Measurements from ENCODE around the gene MINDY3. TPM values are rescaled to one million over a fixed set of nuclear protein-coding genes. Genes with fewer than 3 reads are reported as not detected.

MINDY3 gene
- total and polyA plus RNA-seq, 2 donors (not counting 1 experiment from before 2014, with no cell fraction given) = 11.6 to 29.3 TPM

- peaks cover 3 to 26% of the 10 kb centered on the region in 2 experiments for H3K36me3 ChIP-seq (replicated peaks in 1 of 2; ENCODE audit: control extremely low read depth in 1 of 2, control insufficient read depth in 1 of 2, extremely low read depth in 1 of 2, insufficient read depth in 2 of 2, low read length in 1 of 2)
- POLR2A ChIA-PET = no interaction called here
- TF ChIP-seq CTCF (IDR thresholded peaks at IDR 0.05) (no peak), EZH2 (IDR thresholded peaks at IDR 0.05; ENCODE audit: borderline replicate concordance, insufficient read depth, low read depth, low read length, poor library complexity, severe bottlenecking) (no peak)
- H3K27me3 ChIP-seq (replicated peaks in 1 of 4; ENCODE audit: control extremely low read depth in 1 of 4, control insufficient read depth in 3 of 4, insufficient read depth in 4 of 4, low read length in 3 of 4) = no peaks in the 10 kb centered on the region
- H3K27ac Mint-ChIP-seq = no peak overlapping the region
- no peaks in the 10 kb centered on the region for H3K4me1 Mint-ChIP-seq
- H2AFZ ChIP-seq (ENCODE audit: insufficient read depth, low read depth, low read length, poor library complexity, severe bottlenecking) = no peak overlapping the region
- H3K79me2 ChIP-seq (ENCODE audit: control insufficient read depth, insufficient read depth, low read length) = no peaks in the 10 kb centered on the region
- no peak overlapping the region for H3K4me3 Mint-ChIP-seq
- CTCF ChIA-PET = no interaction called here
- no peaks in the 10 kb centered on the region for H3K9me3 Mint-ChIP-seq (ENCODE audit: insufficient read depth)
- no peaks in the 10 kb centered on the region for H3K9me3 ChIP-seq (ENCODE audit: control extremely low read depth in 1 of 3, control insufficient read depth in 2 of 3, insufficient read depth in 1 of 3, low read length in 2 of 3)
- H3K4me2 ChIP-seq (replicated peaks; ENCODE audit: low read depth, low read length, poor library complexity, severe bottlenecking) = no peak overlapping the region
- no peaks in the 10 kb centered on the region for H4K20me1 ChIP-seq (ENCODE audit: control insufficient read depth, insufficient read depth, low read length, poor library complexity, severe bottlenecking)
- intact Hi-C loops (cut with micrococcal nuclease) = no loop called here
- DNase-seq = no peak
- WGBS (ENCODE audit: insufficient coverage) = no CpG with 5 or more reads among the region's 5 CpGs
- no peak for ATAC-seq (ENCODE audit: low read depth)
- H3K4me1 ChIP-seq (ENCODE audit: control insufficient read depth in 2 of 2, insufficient read depth in 2 of 2, low read length in 2 of 2) = no peaks in the 10 kb centered on the region
- no peak overlapping the region for H3K9ac ChIP-seq (ENCODE audit: low read length)
- no peak overlapping the region for H3K27ac ChIP-seq (ENCODE audit: low read length in 2 of 2)
- no peaks in the 10 kb centered on the region for H3K27me3 Mint-ChIP-seq
- no peak overlapping the region for H3K4me3 ChIP-seq (ENCODE audit: control extremely low read depth in 1 of 5, extremely low read depth in 1 of 5, insufficient read depth in 1 of 5, low read depth in 2 of 5, low read length in 4 of 5)
Measured at GRCh38 chr10:15796098-15796759, 64.1 kb downstream of the MINDY3 start.

DNA sequence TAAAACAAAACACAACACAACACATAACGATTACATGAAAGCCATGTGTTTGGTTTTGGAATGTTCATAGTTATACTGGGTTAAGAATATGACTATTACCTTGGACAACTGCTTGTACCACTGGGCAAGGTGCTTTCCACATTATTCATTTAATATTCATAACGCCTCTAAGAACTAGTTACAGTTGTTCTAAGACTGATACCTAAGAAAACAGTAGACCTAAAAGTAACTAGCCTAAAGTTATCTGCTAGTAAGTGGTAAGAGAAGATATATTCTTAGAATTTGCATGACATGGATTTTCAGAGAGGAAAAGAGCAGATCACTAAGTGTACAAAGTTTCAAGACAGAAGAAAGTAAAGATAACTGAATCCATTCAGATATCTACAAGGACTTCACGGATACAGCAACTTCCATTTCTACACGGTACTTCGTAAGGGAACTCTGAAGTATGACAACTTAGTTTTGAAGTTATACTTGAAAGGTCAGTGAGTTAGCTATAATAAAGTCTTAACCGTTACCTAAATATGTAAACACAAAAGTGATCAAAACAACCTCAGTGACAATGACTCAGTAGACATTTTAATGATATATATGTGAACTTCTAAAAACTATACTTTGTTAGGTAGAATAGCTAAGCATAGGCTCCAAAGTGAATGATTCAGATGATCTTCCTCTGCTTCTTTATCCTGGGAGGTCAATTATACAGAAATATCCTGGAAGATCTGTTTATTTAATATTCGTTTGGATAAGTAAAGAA lies 65.1 kb downstream of the MINDY3 start:
- ATAC-seq (ENCODE audit: low read depth) = no peak
- H3K4me3 ChIP-seq (ENCODE audit: control extremely low read depth in 1 of 5, extremely low read depth in 1 of 5, insufficient read depth in 1 of 5, low read depth in 2 of 5, low read length in 4 of 5) = no peak overlapping the region
- no peak overlapping the region for H3K4me2 ChIP-seq (replicated peaks; ENCODE audit: low read depth, low read length, poor library complexity, severe bottlenecking)
- no peaks in the 10 kb centered on the region for H3K4me1 Mint-ChIP-seq
- CTCF ChIA-PET = interaction anchor here (1.0 kb wide), 1 partner anchor 16 kb away, joined by 3 read pairs; no protein-coding TSS in a partner anchor
- POLR2A ChIA-PET = no interaction called here
- no peak overlapping the region for H2AFZ ChIP-seq (ENCODE audit: insufficient read depth, low read depth, low read length, poor library complexity, severe bottlenecking)
- no peak overlapping the region for H3K4me3 Mint-ChIP-seq
- H3K9me3 ChIP-seq (ENCODE audit: control extremely low read depth in 1 of 3, control insufficient read depth in 2 of 3, insufficient read depth in 1 of 3, low read length in 2 of 3) = no peaks in the 10 kb centered on the region
- no peak overlapping the region for H3K27ac Mint-ChIP-seq
- intact Hi-C loops (cut with micrococcal nuclease) = no loop called here
- no peaks in the 10 kb centered on the region for H3K9me3 Mint-ChIP-seq (ENCODE audit: insufficient read depth)
- H3K79me2 ChIP-seq (ENCODE audit: control insufficient read depth, insufficient read depth, low read length) = no peaks in the 10 kb centered on the region
- no peak overlapping the region for H3K27ac ChIP-seq (ENCODE audit: low read length in 2 of 2)
- H3K27me3 Mint-ChIP-seq = no peaks in the 10 kb centered on the region
- WGBS (ENCODE audit: insufficient coverage) = no CpG with 5 or more reads among the region's 7 CpGs
- peaks cover 3 to 21% of the 10 kb centered on the region in 2 experiments for H3K36me3 ChIP-seq (replicated peaks in 1 of 2; ENCODE audit: control extremely low read depth in 1 of 2, control insufficient read depth in 1 of 2, extremely low read depth in 1 of 2, insufficient read depth in 2 of 2, low read length in 1 of 2)
- no peaks in the 10 kb centered on the region for H3K4me1 ChIP-seq (ENCODE audit: control insufficient read depth in 2 of 2, insufficient read depth in 2 of 2, low read length in 2 of 2)
- no peaks in the 10 kb centered on the region for H4K20me1 ChIP-seq (ENCODE audit: control insufficient read depth, insufficient read depth, low read length, poor library complexity, severe bottlenecking)
- no peak for DNase-seq
- no peak overlapping the region for H3K9ac ChIP-seq (ENCODE audit: low read length)
- no peaks in the 10 kb centered on the region for H3K27me3 ChIP-seq (replicated peaks in 1 of 4; ENCODE audit: control extremely low read depth in 1 of 4, control insufficient read depth in 3 of 4, insufficient read depth in 4 of 4, low read length in 3 of 4)
- TF ChIP-seq CTCF (IDR thresholded peaks at IDR 0.05) (no peak), EZH2 (IDR thresholded peaks at IDR 0.05; ENCODE audit: borderline replicate concordance, insufficient read depth, low read depth, low read length, poor library complexity, severe bottlenecking) (no peak)
